Sigmoid colon (tissue), 7 donors: ENCODE measurements around the gene MYH7. TPM values are rescaled to one million over a fixed set of nuclear protein-coding genes. Genes with fewer than 3 reads are reported as not detected.

Source experiments
- DNase-seq: peaks from one replicate; pipeline ENCODE4 v3.0.0-alpha.2; 2019
- H3K27ac ChIP-seq, 4 donors: fragments of 200-600 bp; sonication (generic); one replicate each; pipeline ENCODE4 v1.5.1; 2016 to 2019; ENCODE audit warnings: mild to moderate bottlenecking in 1 of 4
- H3K27me3 ChIP-seq, 3 donors: fragments of 200-600 bp; sonication (generic); one replicate each; pipeline ENCODE4 v1.5.1; 2019; ENCODE audit warnings: mild to moderate bottlenecking in 1 of 3
- H3K36me3 ChIP-seq, 4 donors: fragments of 200-600 bp; sonication (generic); one replicate each; pipeline ENCODE4 v1.5.1; 2016 to 2019
- H3K4me1 ChIP-seq, 4 donors: fragments of 200-600 bp; sonication (generic); one replicate each; pipeline ENCODE4 v1.5.1; 2017 to 2019
- H3K4me3 ChIP-seq, 4 donors: fragments of 200-600 bp; sonication (generic); one replicate each; pipeline ENCODE4 v1.5.1; 2017 to 2019; ENCODE audit warnings: mild to moderate bottlenecking in 2 of 4, moderate library complexity in 1 of 4
- H3K9me3 ChIP-seq, 4 donors: fragments of 200-600 bp in 3 of 4; sonication (generic) in 3 of 4; one replicate each; pipeline versions ENCODE4 v1.5.1 to v1.6.1; 2013 to 2019
- CTCF ChIP-seq, 4 experiments: fragments of 450-650 bp in 3 of 4; fragments of 200-600 bp in 1 of 4; IDR thresholded peaks; one replicate each; pipeline ENCODE4 v1.5.1; 2016 to 2019; ENCODE audit warnings: antibody characterized with exemption in 4 of 4, mild to moderate bottlenecking in 3 of 4, moderate library complexity in 2 of 4
- EP300 ChIP-seq, 4 donors: sonication (generic); formaldehyde crosslinking; IDR thresholded peaks; one replicate each; pipeline ENCODE4 v1.6.1; 2017; ENCODE audit warnings: antibody characterized with exemption in 4 of 4
- POLR2A ChIP-seq, 2 donors: fragments of 450-650 bp; IDR thresholded peaks; one replicate each; pipeline ENCODE4 v1.6.1; 2016; ENCODE audit warnings: antibody characterized with exemption in 2 of 2, mild to moderate bottlenecking in 2 of 2, moderate library complexity in 2 of 2
- POLR2AphosphoS5 ChIP-seq, 4 donors: sonication (generic); formaldehyde crosslinking; IDR thresholded peaks; one replicate each; pipeline ENCODE4 v1.6.1; 2017; ENCODE audit warnings: antibody characterized with exemption in 4 of 4
- WGBS, 2 donors: extraction: QIAGEN DNeasy Blood & Tissue Kit; methylation state at CpG; one replicate each; pipeline ENCODE4 v1.1.7; 2013; 5-methylcytosine and 5-hydroxymethylcytosine counted together
- intact Hi-C: fragments of 100-400 bp; cut with DNase I; formaldehyde crosslinking; loops from one replicate; pipeline ENCODE4 v1.15.1; 2023
- polyA plus RNA-seq, 3 donors: library from polyadenylated mRNA; stranded (reverse); fragments of 200-250 nt; gene quantifications; one replicate each; pipeline ENCODE4 v1.2.3, GENCODE V29; 2013
- total RNA-seq, 4 donors: library from RNA; depleted of rRNA; stranded (reverse); fragments of >200 nt; gene quantifications; one replicate each; pipeline ENCODE4 v1.1.0, GENCODE V29; 2016
- donor health status: healthy with polysubstance abuse.
- donor health status: Bipolar disorder and iron deficiency.
- donor health status: healthy.

MYH7 gene
- total and polyA plus RNA-seq, 7 donors = under 0.01 to 11.6 (median 0.28) TPM; not detected in 2

- Histone ChIP-seq H3K9me3 (peaks cover 0 to 2% (median 0%) of the 10 kb centered on the region in 4 donors), H3K4me1 (no peaks in the 10 kb centered on the region), H3K4me3 (no peak overlapping the region), H3K27ac (no peak overlapping the region), H3K36me3 (no peaks in the 10 kb centered on the region), H3K27me3 (peaks cover 0 to 3% (median 0%) of the 10 kb centered on the region in 3 donors)
- 63 to 83% methylated on average over 2 of the region's 2 CpGs for WGBS, 2 donors
- TF ChIP-seq CTCF (IDR thresholded peaks at IDR 0.05) (no peak), POLR2A (IDR thresholded peaks at IDR 0.05) (no peak), EP300 (IDR thresholded peaks at IDR 0.05) (no peak), POLR2AphosphoS5 (IDR thresholded peaks at IDR 0.05) (no peak)
- intact Hi-C loops = no loop called here
- DNase-seq = no peak
Measured at GRCh38 chr14:23450379-23450778, 14.9 kb upstream of the MYH7 start.

GRCh38 chr14:23449314-23449713, 13.9 kb upstream of the MYH7 start:
- Histone ChIP-seq H3K36me3 (no peaks in the 10 kb centered on the region), H3K9me3 (peaks cover 0 to 2% (median 0%) of the 10 kb centered on the region in 4 donors), H3K4me3 (no peak overlapping the region), H3K27ac (no peak overlapping the region), H3K27me3 (peaks cover 0 to 3% (median 0%) of the 10 kb centered on the region in 3 donors), H3K4me1 (no peaks in the 10 kb centered on the region)
- TF ChIP-seq POLR2A (IDR thresholded peaks at IDR 0.05) (no peak), CTCF (IDR thresholded peaks at IDR 0.05) (no peak), EP300 (IDR thresholded peaks at IDR 0.05) (no peak), POLR2AphosphoS5 (IDR thresholded peaks at IDR 0.05) (no peak)
- WGBS, 2 donors = 86 to 97% methylated on average over 1 of the region's 1 CpG
- DNase-seq = no peak
- intact Hi-C loops = no loop called here

GRCh38 chr14:23447361-23448350, 12.2 kb upstream of the MYH7 start:
- intact Hi-C loops = no loop called here
- Histone ChIP-seq H3K4me1 (no peaks in the 10 kb centered on the region), H3K9me3 (peaks cover 0 to 2% (median 0%) of the 10 kb centered on the region in 4 donors), H3K36me3 (no peaks in the 10 kb centered on the region), H3K4me3 (no peak overlapping the region), H3K27ac (no peak overlapping the region), H3K27me3 (peaks cover 0 to 3% (median 0%) of the 10 kb centered on the region in 3 donors)
- no peak for DNase-seq
- TF ChIP-seq POLR2AphosphoS5 (IDR thresholded peaks at IDR 0.05) (no peak), EP300 (IDR thresholded peaks at IDR 0.05) (no peak), CTCF (IDR thresholded peaks at IDR 0.05) (no peak), POLR2A (IDR thresholded peaks at IDR 0.05) (no peak)
- 21 to 68% methylated on average over 7 of the region's 7 CpGs for WGBS, 2 donors

GRCh38 chr14:23446291-23446851, 10.9 kb upstream of the MYH7 start:
- intact Hi-C loops = no loop called here
- no peak overlapping the region for H3K27ac ChIP-seq
- no peak for TF ChIP-seq POLR2A (IDR thresholded peaks at IDR 0.05)
- no peak for TF ChIP-seq CTCF (IDR thresholded peaks at IDR 0.05)
- TF ChIP-seq EP300 (IDR thresholded peaks at IDR 0.05) = no peak
- no peak for TF ChIP-seq POLR2AphosphoS5 (IDR thresholded peaks at IDR 0.05)

More at GRCh38 chr14:23446291-23446851, 10.9 kb upstream of the MYH7 start:
- DNase-seq = no peak
- no peaks in the 10 kb centered on the region for H3K4me1 ChIP-seq
- H3K9me3 ChIP-seq = no peaks in the 10 kb centered on the region
- 29 to 55% methylated on average over 4 of the region's 4 CpGs for WGBS, 2 donors
- peaks cover 0 to 3% (median 0%) of the 10 kb centered on the region in 3 donors for H3K27me3 ChIP-seq
- no peaks in the 10 kb centered on the region for H3K36me3 ChIP-seq
- no peak overlapping the region for H3K4me3 ChIP-seq
